ENCODE data around the gene RBM26.

Gene RBM26

DNA sequence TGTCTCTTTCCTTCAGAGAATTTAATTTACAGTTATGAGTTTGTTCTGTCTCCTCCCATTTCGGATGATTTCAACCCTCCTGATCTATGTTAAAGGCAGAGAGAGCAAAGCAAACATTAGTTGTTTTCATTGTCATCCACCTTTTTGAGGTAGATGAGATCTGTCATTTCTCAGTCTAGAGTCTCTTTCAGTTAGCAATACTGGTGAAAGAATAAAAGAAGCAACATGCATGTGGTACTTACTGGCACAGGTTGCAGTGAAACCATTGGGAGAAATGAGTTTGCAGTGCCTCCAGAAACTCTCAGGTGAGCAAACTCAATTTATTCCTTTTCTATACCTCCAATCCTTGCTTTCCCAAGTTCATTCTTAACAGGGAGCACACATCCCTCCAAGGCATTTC, 99.4 kb downstream of the RBM26 start:
- Histone ChIP-seq H3K36me3 (replicated peaks in 1 of 2; ENCODE audit: control insufficient read depth in 2 of 2, insufficient read depth in 2 of 2, low read length in 2 of 2) (no peaks in the 10 kb centered on the region), H2BK120ac (ENCODE audit: low read depth, low read length) (no peak overlapping the region), H3K9me3 (replicated peaks in 1 of 2; ENCODE audit: control insufficient read depth in 2 of 2, insufficient read depth in 1 of 2, low read depth in 1 of 2, low read length in 2 of 2) (no peaks in the 10 kb centered on the region), H4K91ac (ENCODE audit: low read depth, low read length, poor library complexity) (no peak overlapping the region), H2BK5ac (ENCODE audit: low read length) (no peak overlapping the region), H3K9ac (ENCODE audit: low read depth, low read length, poor library complexity) (no peak overlapping the region), H3K4me1 (ENCODE audit: control insufficient read depth in 2 of 2, insufficient read depth in 1 of 2, low read depth in 1 of 2, low read length in 2 of 2) (no peaks in the 10 kb centered on the region), H3K18ac (ENCODE audit: low read length) (no peak overlapping the region), H3K4ac (ENCODE audit: low read length) (no peak overlapping the region), H2BK15ac (ENCODE audit: low read length) (no peak overlapping the region), H3K4me3 (ENCODE audit: low read length in 2 of 2) (no peak overlapping the region), H3K27ac (replicated peaks; ENCODE audit: low read length) (no peak overlapping the region), H3K4me2 (ENCODE audit: insufficient read depth, low read length, poor library complexity, severe bottlenecking) (no peak overlapping the region), H2BK12ac (ENCODE audit: low read length) (no peak overlapping the region), H2AFZ (ENCODE audit: low read length) (no peak overlapping the region), H3K14ac (ENCODE audit: low read length) (no peak overlapping the region), H2AK5ac (ENCODE audit: low read depth, low read length) (no peak overlapping the region), H4K8ac (ENCODE audit: low read depth, low read length) (no peak overlapping the region), H3K23ac (ENCODE audit: low read depth, low read length, poor library complexity) (no peak overlapping the region), H3K79me1 (ENCODE audit: low read depth, low read length) (no peaks in the 10 kb centered on the region), H3K27me3 (ENCODE audit: control insufficient read depth in 3 of 3, insufficient read depth in 3 of 3, low read depth in 1 of 3, low read length in 3 of 3) (no peaks in the 10 kb centered on the region)
- no CpG with 5 or more reads among the region's 1 CpG for WGBS, 2 donors (ENCODE audit: extremely low coverage in 2 of 2, insufficient read length in 2 of 2, insufficient replicate concordance in 1 of 2)
- DNase-seq (ENCODE audit: low spot score), result no peak

DNA sequence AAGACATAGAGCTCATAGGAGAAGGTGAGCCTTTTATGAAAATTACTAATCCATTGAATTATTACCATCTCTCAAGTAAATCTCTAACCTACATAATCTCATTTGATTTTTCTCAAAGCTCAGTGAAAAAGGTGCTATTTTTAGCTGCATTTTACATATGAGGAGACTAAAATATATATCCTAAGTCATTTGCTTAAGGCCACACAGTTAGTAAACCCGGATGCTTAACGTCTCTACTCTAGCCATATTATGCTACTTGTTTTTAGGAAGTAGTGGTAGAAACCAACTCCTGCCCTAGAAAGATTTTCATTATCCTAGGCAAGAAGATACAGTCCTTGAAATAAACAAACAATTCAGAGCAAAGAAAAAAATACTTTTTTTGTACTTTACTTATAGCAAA, 108.9 kb downstream of the RBM26 start:
- Histone ChIP-seq H3K4ac (ENCODE audit: low read length) (no peak overlapping the region), H3K27me3 (ENCODE audit: control insufficient read depth in 3 of 3, insufficient read depth in 3 of 3, low read depth in 1 of 3, low read length in 3 of 3) (no peaks in the 10 kb centered on the region), H2BK5ac (ENCODE audit: low read length) (no peak overlapping the region), H2AK5ac (ENCODE audit: low read depth, low read length) (no peak overlapping the region), H3K4me1 (ENCODE audit: control insufficient read depth in 2 of 2, insufficient read depth in 1 of 2, low read depth in 1 of 2, low read length in 2 of 2) (no peaks in the 10 kb centered on the region), H3K4me3 (ENCODE audit: low read length in 2 of 2) (no peak overlapping the region), H4K91ac (ENCODE audit: low read depth, low read length, poor library complexity) (no peak overlapping the region), H3K36me3 (replicated peaks in 1 of 2; ENCODE audit: control insufficient read depth in 2 of 2, insufficient read depth in 2 of 2, low read length in 2 of 2) (no peaks in the 10 kb centered on the region), H3K27ac (replicated peaks; ENCODE audit: low read length) (no peak overlapping the region), H2BK12ac (ENCODE audit: low read length) (no peak overlapping the region), H3K9me3 (replicated peaks in 1 of 2; ENCODE audit: control insufficient read depth in 2 of 2, insufficient read depth in 1 of 2, low read depth in 1 of 2, low read length in 2 of 2) (peaks cover 4% of the 10 kb centered on the region in 2 donors), H3K14ac (ENCODE audit: low read length) (no peak overlapping the region), H2AFZ (ENCODE audit: low read length) (no peak overlapping the region), H3K23ac (ENCODE audit: low read depth, low read length, poor library complexity) (no peak overlapping the region), H3K9ac (ENCODE audit: low read depth, low read length, poor library complexity) (no peak overlapping the region), H3K18ac (ENCODE audit: low read length) (no peak overlapping the region), H4K8ac (ENCODE audit: low read depth, low read length) (no peak overlapping the region), H3K4me2 (ENCODE audit: insufficient read depth, low read length, poor library complexity, severe bottlenecking) (no peak overlapping the region), H3K79me1 (ENCODE audit: low read depth, low read length) (no peaks in the 10 kb centered on the region), H2BK120ac (ENCODE audit: low read depth, low read length) (no peak overlapping the region), H2BK15ac (ENCODE audit: low read length) (no peak overlapping the region)
- no CpG with 5 or more reads among the region's 2 CpGs for WGBS, 2 donors (ENCODE audit: extremely low coverage in 2 of 2, insufficient read length in 2 of 2, insufficient replicate concordance in 1 of 2)
- DNase-seq (ENCODE audit: low spot score), result no peak

DNA sequence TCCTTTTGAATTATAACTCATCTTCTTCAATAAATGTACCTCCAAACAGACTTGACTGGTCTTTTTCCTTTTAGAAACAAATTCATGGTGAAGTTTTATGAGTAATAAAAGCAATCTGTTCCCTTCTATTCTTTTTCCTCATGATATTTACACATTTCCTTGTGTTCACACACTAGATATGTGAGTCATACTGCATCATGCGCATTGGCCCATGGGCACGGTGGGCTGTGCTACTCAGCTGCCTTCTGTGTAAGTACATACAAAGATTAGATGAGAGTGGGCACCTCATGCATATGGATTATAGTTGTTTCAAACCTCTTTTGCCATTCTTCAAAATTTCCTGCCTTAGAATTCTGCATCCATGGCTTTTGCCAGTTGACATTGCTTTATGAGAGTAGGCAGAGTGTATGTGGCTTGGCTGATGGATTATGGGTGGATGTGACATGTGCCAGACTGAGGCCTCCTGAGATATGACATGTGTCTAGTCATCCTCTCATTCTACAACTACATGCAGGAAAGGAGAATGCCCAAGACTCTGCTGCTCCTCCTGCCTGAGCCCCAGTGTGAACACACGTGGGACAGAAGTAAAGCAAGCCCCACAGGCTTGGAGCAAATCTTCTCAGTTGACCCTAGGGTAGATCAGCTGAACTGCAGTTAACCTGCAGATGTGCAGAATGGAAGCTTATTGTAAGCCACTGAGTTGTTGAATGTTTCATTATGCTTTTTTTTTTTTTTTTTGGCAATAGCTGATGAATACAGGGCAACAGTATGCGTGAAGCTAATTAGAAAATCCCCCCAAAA, 109.9 kb downstream of the RBM26 start:
- Histone ChIP-seq H3K4ac (ENCODE audit: low read length) (no peak overlapping the region), H3K23ac (ENCODE audit: low read depth, low read length, poor library complexity) (no peak overlapping the region), H3K14ac (ENCODE audit: low read length) (no peak overlapping the region), H3K27me3 (ENCODE audit: control insufficient read depth in 3 of 3, insufficient read depth in 3 of 3, low read depth in 1 of 3, low read length in 3 of 3) (no peaks in the 10 kb centered on the region), H2AK5ac (ENCODE audit: low read depth, low read length) (no peak overlapping the region), H2BK12ac (ENCODE audit: low read length) (no peak overlapping the region), H3K4me3 (ENCODE audit: low read length in 2 of 2) (no peak overlapping the region), H3K9ac (ENCODE audit: low read depth, low read length, poor library complexity) (no peak overlapping the region), H3K36me3 (replicated peaks in 1 of 2; ENCODE audit: control insufficient read depth in 2 of 2, insufficient read depth in 2 of 2, low read length in 2 of 2) (no peaks in the 10 kb centered on the region), H4K8ac (ENCODE audit: low read depth, low read length) (no peak overlapping the region), H3K79me1 (ENCODE audit: low read depth, low read length) (no peaks in the 10 kb centered on the region), H2BK120ac (ENCODE audit: low read depth, low read length) (no peak overlapping the region), H2BK15ac (ENCODE audit: low read length) (no peak overlapping the region), H4K91ac (ENCODE audit: low read depth, low read length, poor library complexity) (no peak overlapping the region), H2AFZ (ENCODE audit: low read length) (no peak overlapping the region), H2BK5ac (ENCODE audit: low read length) (no peak overlapping the region), H3K4me1 (ENCODE audit: control insufficient read depth in 2 of 2, insufficient read depth in 1 of 2, low read depth in 1 of 2, low read length in 2 of 2) (no peaks in the 10 kb centered on the region), H3K18ac (ENCODE audit: low read length) (no peak overlapping the region), H3K9me3 (replicated peaks in 1 of 2; ENCODE audit: control insufficient read depth in 2 of 2, insufficient read depth in 1 of 2, low read depth in 1 of 2, low read length in 2 of 2) (peaks cover 4% of the 10 kb centered on the region in 2 donors), H3K4me2 (ENCODE audit: insufficient read depth, low read length, poor library complexity, severe bottlenecking) (no peak overlapping the region), H3K27ac (replicated peaks; ENCODE audit: low read length) (no peak overlapping the region)
- DNase-seq (ENCODE audit: low spot score), result no peak
- no CpG with 5 or more reads among the region's 4 CpGs for WGBS, 2 donors (ENCODE audit: extremely low coverage in 2 of 2, insufficient read length in 2 of 2, insufficient replicate concordance in 1 of 2)

DNA sequence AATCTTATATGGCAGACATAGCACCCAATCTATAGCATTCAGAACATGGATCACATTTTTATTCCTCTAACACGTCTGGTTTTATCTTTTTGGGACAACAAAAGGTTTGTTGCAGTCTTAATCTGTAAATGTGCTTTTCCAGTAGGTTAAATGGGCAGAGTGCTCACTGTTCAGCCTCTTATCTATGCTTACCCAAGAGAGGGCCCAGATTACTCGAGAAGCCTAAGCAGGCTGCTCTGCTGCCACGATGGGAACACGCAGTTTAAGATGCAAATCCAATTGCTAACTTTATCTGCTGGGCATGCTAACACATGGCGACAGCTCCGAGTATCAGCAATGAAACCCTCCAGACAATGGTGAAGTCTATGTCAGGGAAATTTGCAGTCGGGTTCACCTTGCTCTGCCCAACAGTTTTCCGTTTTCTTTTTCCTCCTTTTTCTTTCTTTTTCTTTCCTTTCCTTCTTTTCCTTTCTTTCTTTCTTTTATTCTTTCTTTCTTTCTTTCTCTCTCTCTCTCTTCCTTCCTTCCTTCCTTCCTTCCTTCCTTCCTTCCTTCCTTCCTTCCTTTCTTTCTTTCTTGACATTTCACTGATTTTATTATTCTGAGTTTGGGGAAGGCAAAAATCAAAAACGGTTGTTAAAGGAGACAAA, 115.3 kb downstream of the RBM26 start:
- no peak for DNase-seq (ENCODE audit: low spot score)
- no peak overlapping the region for H3K4me2 ChIP-seq (ENCODE audit: insufficient read depth, low read length, poor library complexity, severe bottlenecking)

More for the DNA sequence above, 115.3 kb downstream of the RBM26 start:
- H3K14ac ChIP-seq (ENCODE audit: low read length), result no peak overlapping the region
- peaks cover 6 to 8% of the 10 kb centered on the region in 2 donors for H3K4me1 ChIP-seq (ENCODE audit: control insufficient read depth in 2 of 2, insufficient read depth in 1 of 2, low read depth in 1 of 2, low read length in 2 of 2)
- H3K9ac ChIP-seq (ENCODE audit: low read depth, low read length, poor library complexity), result no peak overlapping the region
- no peak overlapping the region for H3K27ac ChIP-seq (replicated peaks; ENCODE audit: low read length)
- no peak overlapping the region for H3K4me3 ChIP-seq (ENCODE audit: low read length in 2 of 2)
- H2BK120ac ChIP-seq (ENCODE audit: low read depth, low read length), result no peak overlapping the region
- no peak overlapping the region for H3K23ac ChIP-seq (ENCODE audit: low read depth, low read length, poor library complexity)
- H2AK5ac ChIP-seq (ENCODE audit: low read depth, low read length), result no peak overlapping the region
- no peaks in the 10 kb centered on the region for H3K9me3 ChIP-seq (replicated peaks in 1 of 2; ENCODE audit: control insufficient read depth in 2 of 2, insufficient read depth in 1 of 2, low read depth in 1 of 2, low read length in 2 of 2)
- H4K91ac ChIP-seq (ENCODE audit: low read depth, low read length, poor library complexity), result no peak overlapping the region
- no peak overlapping the region for H4K8ac ChIP-seq (ENCODE audit: low read depth, low read length)
- no peaks in the 10 kb centered on the region for H3K79me1 ChIP-seq (ENCODE audit: low read depth, low read length)
- H2BK12ac ChIP-seq (ENCODE audit: low read length), result no peak overlapping the region
- H3K27me3 ChIP-seq (ENCODE audit: control insufficient read depth in 3 of 3, insufficient read depth in 3 of 3, low read depth in 1 of 3, low read length in 3 of 3), result no peaks in the 10 kb centered on the region
- no peak overlapping the region for H3K4ac ChIP-seq (ENCODE audit: low read length)
- H2AFZ ChIP-seq (ENCODE audit: low read length), result peak overlapping the region; percentile 53
- no peaks in the 10 kb centered on the region for H3K36me3 ChIP-seq (replicated peaks in 1 of 2; ENCODE audit: control insufficient read depth in 2 of 2, insufficient read depth in 2 of 2, low read length in 2 of 2)
- no CpG with 5 or more reads among the region's 9 CpGs for WGBS, 2 donors (ENCODE audit: extremely low coverage in 2 of 2, insufficient read length in 2 of 2, insufficient replicate concordance in 1 of 2)
- no peak overlapping the region for H2BK5ac ChIP-seq (ENCODE audit: low read length)
- H2BK15ac ChIP-seq (ENCODE audit: low read length), result no peak overlapping the region
- no peak overlapping the region for H3K18ac ChIP-seq (ENCODE audit: low read length)

Measured in neuronal stem cell (in vitro differentiated cells).